Suprapubic skin (tissue), 4 donors: ENCODE measurements around the gene CDC42BPG.

Source experiments
- EP300 ChIP-seq: sonication (generic); formaldehyde crosslinking; IDR thresholded peaks from one replicate; pipeline ENCODE4 v1.6.1; 2017; ENCODE audit warnings: antibody characterized with exemption
- POLR2AphosphoS5 ChIP-seq, 3 donors: sonication (generic); formaldehyde crosslinking; IDR thresholded peaks; one replicate each; pipeline ENCODE4 v1.6.1; 2017; ENCODE audit warnings: antibody characterized with exemption in 3 of 3
- TF ChIP-seq, protein P1 (sequence below), 2 donors: fragments of 200-600 bp in 1 of 2; fragments of 450-650 bp in 1 of 2; sonication (generic) in 1 of 2; IDR thresholded peaks; one replicate each; pipeline ENCODE4 v1.5.1; 2016 to 2019; ENCODE audit warnings: antibody characterized with exemption in 2 of 2, mild to moderate bottlenecking in 1 of 2, moderate library complexity in 1 of 2

- TF ChIP-seq, protein P1, sequence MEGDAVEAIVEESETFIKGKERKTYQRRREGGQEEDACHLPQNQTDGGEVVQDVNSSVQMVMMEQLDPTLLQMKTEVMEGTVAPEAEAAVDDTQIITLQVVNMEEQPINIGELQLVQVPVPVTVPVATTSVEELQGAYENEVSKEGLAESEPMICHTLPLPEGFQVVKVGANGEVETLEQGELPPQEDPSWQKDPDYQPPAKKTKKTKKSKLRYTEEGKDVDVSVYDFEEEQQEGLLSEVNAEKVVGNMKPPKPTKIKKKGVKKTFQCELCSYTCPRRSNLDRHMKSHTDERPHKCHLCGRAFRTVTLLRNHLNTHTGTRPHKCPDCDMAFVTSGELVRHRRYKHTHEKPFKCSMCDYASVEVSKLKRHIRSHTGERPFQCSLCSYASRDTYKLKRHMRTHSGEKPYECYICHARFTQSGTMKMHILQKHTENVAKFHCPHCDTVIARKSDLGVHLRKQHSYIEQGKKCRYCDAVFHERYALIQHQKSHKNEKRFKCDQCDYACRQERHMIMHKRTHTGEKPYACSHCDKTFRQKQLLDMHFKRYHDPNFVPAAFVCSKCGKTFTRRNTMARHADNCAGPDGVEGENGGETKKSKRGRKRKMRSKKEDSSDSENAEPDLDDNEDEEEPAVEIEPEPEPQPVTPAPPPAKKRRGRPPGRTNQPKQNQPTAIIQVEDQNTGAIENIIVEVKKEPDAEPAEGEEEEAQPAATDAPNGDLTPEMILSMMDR (IDR thresholded peaks at IDR 0.05), result no peak
- no peak for TF ChIP-seq EP300
- no peak for TF ChIP-seq POLR2AphosphoS5 (IDR thresholded peaks at IDR 0.05)
These were observed 48.4 kb upstream of the CDC42BPG start for GRCh38 chr11:64892838-64893193.
